ENCODE data around the gene PPARG. TPM values are rescaled to one million over a fixed set of nuclear protein-coding genes. Genes with fewer than 3 reads are reported as not detected.

The PPARG gene
- total RNA-seq, 1 donor from 2014 or later = 128 TPM

DNA sequence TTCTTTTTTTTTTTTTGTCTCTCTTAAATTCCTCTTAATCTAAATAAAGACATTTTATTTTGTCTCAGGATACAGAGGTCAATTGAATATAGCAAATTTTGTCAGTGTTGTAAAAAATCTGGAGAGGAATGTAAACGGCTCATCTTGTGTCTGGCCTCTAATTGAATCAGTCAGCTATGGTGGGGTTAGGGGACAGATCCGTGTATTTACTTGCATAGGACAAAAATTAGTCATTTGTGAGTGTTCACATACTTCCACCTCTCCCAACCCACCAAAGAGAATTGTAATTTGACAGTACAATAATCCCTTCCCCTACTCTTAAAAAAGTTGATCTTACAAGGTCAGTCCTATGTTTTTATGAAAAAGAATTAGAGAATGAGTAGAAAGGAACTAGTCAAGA is 18.3 kb downstream of the PPARG start:
- TF ChIP-seq, protein P1, sequence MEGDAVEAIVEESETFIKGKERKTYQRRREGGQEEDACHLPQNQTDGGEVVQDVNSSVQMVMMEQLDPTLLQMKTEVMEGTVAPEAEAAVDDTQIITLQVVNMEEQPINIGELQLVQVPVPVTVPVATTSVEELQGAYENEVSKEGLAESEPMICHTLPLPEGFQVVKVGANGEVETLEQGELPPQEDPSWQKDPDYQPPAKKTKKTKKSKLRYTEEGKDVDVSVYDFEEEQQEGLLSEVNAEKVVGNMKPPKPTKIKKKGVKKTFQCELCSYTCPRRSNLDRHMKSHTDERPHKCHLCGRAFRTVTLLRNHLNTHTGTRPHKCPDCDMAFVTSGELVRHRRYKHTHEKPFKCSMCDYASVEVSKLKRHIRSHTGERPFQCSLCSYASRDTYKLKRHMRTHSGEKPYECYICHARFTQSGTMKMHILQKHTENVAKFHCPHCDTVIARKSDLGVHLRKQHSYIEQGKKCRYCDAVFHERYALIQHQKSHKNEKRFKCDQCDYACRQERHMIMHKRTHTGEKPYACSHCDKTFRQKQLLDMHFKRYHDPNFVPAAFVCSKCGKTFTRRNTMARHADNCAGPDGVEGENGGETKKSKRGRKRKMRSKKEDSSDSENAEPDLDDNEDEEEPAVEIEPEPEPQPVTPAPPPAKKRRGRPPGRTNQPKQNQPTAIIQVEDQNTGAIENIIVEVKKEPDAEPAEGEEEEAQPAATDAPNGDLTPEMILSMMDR (IDR thresholded peaks at IDR 0.05) = no peak
- Histone ChIP-seq H3K9me3 (no peaks in the 10 kb centered on the region), H3K27me3 (ENCODE audit: low read depth) (no peaks in the 10 kb centered on the region), H3K36me3 (no peaks in the 10 kb centered on the region), H3K4me1 (peaks cover 7% of the 10 kb centered on the region), H3K27ac (no peak overlapping the region), H3K4me3 (no peak overlapping the region)
- intact Hi-C loops (cut with DNase I) = no loop called here
- ATAC-seq (no peak), DNase-seq (no peak)

DNA sequence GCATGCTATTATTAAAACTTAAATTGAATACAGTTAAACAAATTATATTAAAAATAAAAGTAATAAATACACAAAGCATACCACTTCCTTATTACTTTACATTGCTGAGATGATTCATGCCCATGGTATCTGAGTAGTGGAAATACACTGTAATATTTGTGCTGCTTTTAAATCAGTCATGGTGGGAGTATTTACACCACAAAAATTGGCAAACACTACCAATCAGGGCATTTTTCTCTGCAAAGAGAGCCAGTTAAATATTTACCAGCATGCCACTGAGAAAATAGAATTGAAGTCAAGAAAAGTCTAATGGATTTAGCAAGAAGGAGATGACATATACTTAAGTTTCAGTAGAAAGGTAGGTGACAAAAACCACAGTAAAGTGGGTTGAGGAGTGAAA is 19.6 kb downstream of the PPARG start:
- ATAC-seq (no peak), DNase-seq (no peak)
- TF ChIP-seq, protein P1 (IDR thresholded peaks at IDR 0.05) = no peak

DNA sequence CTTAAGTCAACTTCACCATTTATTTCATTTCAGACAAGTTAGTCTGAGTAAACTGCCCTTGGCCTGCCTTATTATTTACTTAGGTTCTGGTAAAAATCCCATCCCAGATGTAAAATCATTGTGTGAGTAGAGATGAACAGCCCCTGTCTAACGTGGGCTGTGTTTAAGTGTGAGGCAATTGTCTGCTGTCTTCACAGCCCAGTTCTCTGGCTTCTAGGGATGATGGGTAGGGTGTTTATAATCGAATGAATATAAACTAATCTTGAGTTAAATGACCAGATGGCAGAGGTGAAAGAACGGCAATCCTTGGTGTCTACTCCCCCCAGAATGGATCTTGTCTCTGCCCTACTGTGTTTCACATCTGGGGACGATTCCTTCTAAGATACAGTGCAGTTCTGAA is 20.8 kb downstream of the PPARG start:
- H3K27ac ChIP-seq = no peak overlapping the region
- H3K9me3 ChIP-seq = no peaks in the 10 kb centered on the region
- DNase-seq (no peak), ATAC-seq (no peak)
- no peaks in the 10 kb centered on the region for H3K4me1 ChIP-seq
- no peaks in the 10 kb centered on the region for H3K36me3 ChIP-seq
- no peak overlapping the region for H3K4me3 ChIP-seq
- no peaks in the 10 kb centered on the region for H3K27me3 ChIP-seq (ENCODE audit: low read depth)
- intact Hi-C loops (cut with DNase I) = no loop called here
- TF ChIP-seq, protein P1 (IDR thresholded peaks at IDR 0.05) = no peak

More for the DNA sequence above, 19.6 kb downstream of the PPARG start:
- H3K27me3 ChIP-seq (ENCODE audit: low read depth) = no peaks in the 10 kb centered on the region
- H3K9me3 ChIP-seq = no peaks in the 10 kb centered on the region
- no peak overlapping the region for H3K27ac ChIP-seq
- H3K4me3 ChIP-seq = no peak overlapping the region
- H3K36me3 ChIP-seq = no peaks in the 10 kb centered on the region
- intact Hi-C loops (cut with DNase I) = no loop called here
- H3K4me1 ChIP-seq = no peaks in the 10 kb centered on the region

DNA sequence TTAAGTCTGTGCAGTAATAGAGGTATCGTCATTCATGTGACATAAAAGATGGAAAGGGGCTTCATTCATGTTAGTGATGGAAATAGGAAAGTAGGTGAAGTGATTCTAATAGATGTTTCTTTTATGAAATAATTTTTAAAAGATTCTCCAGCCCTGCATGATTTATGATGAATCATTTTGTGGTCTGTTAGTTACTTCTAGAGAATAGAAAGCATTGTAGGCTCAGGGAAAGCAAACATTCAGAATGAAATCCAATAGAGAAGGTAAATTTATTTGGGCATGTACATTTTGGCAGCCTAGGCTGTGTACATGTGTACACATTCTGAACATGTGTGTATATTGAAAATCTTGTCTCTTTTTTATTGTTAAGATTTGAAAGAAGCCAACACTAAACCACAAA is 23.1 kb downstream of the PPARG start:
- TF ChIP-seq, protein P1 (IDR thresholded peaks at IDR 0.05) = no peak
- intact Hi-C loops (cut with DNase I) = no loop called here
- DNase-seq (no peak), ATAC-seq (no peak)
- no peaks in the 10 kb centered on the region for H3K9me3 ChIP-seq
- no peaks in the 10 kb centered on the region for H3K4me1 ChIP-seq
- no peaks in the 10 kb centered on the region for H3K27me3 ChIP-seq (ENCODE audit: low read depth)
- H3K36me3 ChIP-seq = no peaks in the 10 kb centered on the region
- H3K27ac ChIP-seq = no peak overlapping the region
- H3K4me3 ChIP-seq = no peak overlapping the region

DNA sequence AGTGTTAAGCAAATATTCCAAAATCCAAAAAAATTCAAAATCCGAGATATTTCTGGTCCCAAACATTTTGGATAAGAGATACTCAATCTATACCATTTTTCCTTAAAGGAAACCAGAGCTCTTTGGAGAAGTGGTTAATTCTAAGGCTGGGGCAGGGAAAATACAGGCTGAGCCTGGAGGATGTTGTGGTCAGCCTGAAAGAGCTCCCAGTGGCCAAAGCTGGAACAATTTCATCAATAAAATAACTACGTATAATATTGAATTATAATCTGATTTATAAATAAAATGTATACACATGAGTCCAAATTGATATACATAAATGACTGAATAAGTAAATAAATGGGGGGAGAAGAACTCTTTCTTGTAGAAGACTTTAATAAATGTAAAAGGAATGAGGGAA is 24.6 kb downstream of the PPARG start:
- ATAC-seq (no peak), DNase-seq (no peak)
- no peaks in the 10 kb centered on the region for H3K36me3 ChIP-seq
- no peak overlapping the region for H3K4me3 ChIP-seq
- TF ChIP-seq, protein P1 (IDR thresholded peaks at IDR 0.05) = no peak
- no peak overlapping the region for H3K27ac ChIP-seq
- intact Hi-C loops (cut with DNase I) = no loop called here
- peaks cover 3% of the 10 kb centered on the region for H3K4me1 ChIP-seq
- H3K27me3 ChIP-seq (ENCODE audit: low read depth) = no peaks in the 10 kb centered on the region
- no peaks in the 10 kb centered on the region for H3K9me3 ChIP-seq

DNA sequence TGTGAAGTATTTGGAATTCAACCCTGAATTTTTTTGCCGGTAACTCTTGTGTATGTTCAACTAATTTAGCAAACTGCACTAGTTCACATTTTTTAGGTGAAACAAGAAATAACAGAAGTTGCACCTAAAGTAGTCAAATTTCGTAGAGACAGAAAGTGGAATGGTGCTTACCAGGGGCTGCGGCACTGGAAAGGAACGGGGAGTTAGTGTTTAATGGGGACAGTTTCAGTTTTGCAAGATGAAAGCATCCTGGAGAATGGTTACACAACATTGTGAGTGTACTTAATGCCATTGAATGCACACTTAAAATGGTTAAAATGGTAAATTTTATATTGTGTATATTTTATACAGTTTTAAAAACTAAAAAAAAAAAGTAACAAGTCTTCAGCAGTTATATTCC is 27.4 kb downstream of the PPARG start:
- H3K27me3 ChIP-seq (ENCODE audit: low read depth) = no peaks in the 10 kb centered on the region
- intact Hi-C loops (cut with DNase I) = no loop called here
- H3K9me3 ChIP-seq = no peaks in the 10 kb centered on the region
- no peak for DNase-seq
- peaks cover 10% of the 10 kb centered on the region for H3K4me1 ChIP-seq
- ATAC-seq = no peak
- no peaks in the 10 kb centered on the region for H3K36me3 ChIP-seq
- no peak overlapping the region for H3K27ac ChIP-seq
- TF ChIP-seq, protein P1 (IDR thresholded peaks at IDR 0.05) = no peak
- H3K4me3 ChIP-seq = no peak overlapping the region

Data from lower lobe of right lung (tissue), 2 donors.